Thymus (tissue), 14 donors: ENCODE results near the gene BOLA3. TPM values are rescaled to one million over a fixed set of nuclear protein-coding genes. Genes with fewer than 3 reads are reported as not detected.
"Not testable (repeated sequence)": the region's sequence is repeated elsewhere in the genome, so short reads cannot be mapped to it uniquely, and the experiment has no call there.

Experiments
- DNase-seq, 9 donors: peaks; one replicate each; pipeline ENCODE4 v3.0.0-alpha.2; 2013; ENCODE audit warnings: low spot score in 9 of 9, low read depth in 6 of 9, missing footprints in 1 of 9
- H3K27ac ChIP-seq, 2 donors: one replicate each; pipeline ENCODE4 v1.5.1; 2013; ENCODE audit warnings: control low read depth in 1 of 2, low read depth in 1 of 2, low read length in 1 of 2, mild to moderate bottlenecking in 1 of 2, moderate library complexity in 1 of 2
- H3K27me3 ChIP-seq, 2 donors: one replicate each; pipeline ENCODE4 v1.5.1; 2013; ENCODE audit warnings: low read length in 1 of 2; ENCODE audit not compliant: control insufficient read depth in 2 of 2, insufficient read depth in 1 of 2
- H3K36me3 ChIP-seq, 2 donors: one replicate each; pipeline ENCODE4 v1.5.1; 2013; ENCODE audit warnings: low read length in 1 of 2, mild to moderate bottlenecking in 1 of 2, moderate library complexity in 1 of 2; ENCODE audit not compliant: control insufficient read depth in 2 of 2, insufficient read depth in 2 of 2
- H3K4me1 ChIP-seq, 2 donors: one replicate each; pipeline ENCODE4 v1.5.1; 2013; ENCODE audit warnings: low read length in 2 of 2; ENCODE audit not compliant: control insufficient read depth in 2 of 2, insufficient read depth in 2 of 2
- H3K4me3 ChIP-seq, 2 donors: one replicate each; pipeline ENCODE4 v1.5.1; 2013; ENCODE audit warnings: low read length in 2 of 2, control low read depth in 1 of 2, mild to moderate bottlenecking in 1 of 2
- H3K9me3 ChIP-seq, 2 donors: one replicate each; pipeline ENCODE4 v1.5.1; 2013; ENCODE audit warnings: low read length in 1 of 2, mild to moderate bottlenecking in 1 of 2; ENCODE audit not compliant: control insufficient read depth in 2 of 2, insufficient read depth in 1 of 2
- WGBS: extraction: QIAGEN DNeasy Blood & Tissue Kit; methylation state at CpG from one replicate; pipeline ENCODE4 v1.1.7; 2013; 5-methylcytosine and 5-hydroxymethylcytosine counted together
- long read RNA-seq, 10 donors: transcript quantifications; one replicate each; lab custom pipeline, GENCODE V29; 2026
- polyA plus RNA-seq: library from polyadenylated mRNA; stranded (reverse); fragments of 200-250 nt; gene quantifications from one replicate; pipeline ENCODE4 v1.2.3, GENCODE V29; 2013
- total RNA-seq: library from RNA; stranded (reverse); fragments of 120-200 nt; gene quantifications from one replicate; pipeline ENCODE4 v1.2.4, GENCODE V29; 2013
- donor health status: healthy.

BOLA3 gene, protein sequence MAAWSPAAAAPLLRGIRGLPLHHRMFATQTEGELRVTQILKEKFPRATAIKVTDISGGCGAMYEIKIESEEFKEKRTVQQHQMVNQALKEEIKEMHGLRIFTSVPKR
- 41.7 TPM for total RNA-seq
- 34.4 TPM for polyA plus RNA-seq
- long read RNA-seq, donor 1, partial matches to known transcripts: 0 of 7 reads
- long read RNA-seq, donor 1, other reads (novel, unspliced or antisense): 0 of 7 reads
- long read RNA-seq, donor 2, transcript BOLA3-201 (3 exons, 444 nt): minor isoform, 7 of 33 reads
- long read RNA-seq, donor 2, transcript BOLA3-202 (4 exons, 639 nt): major isoform, 20 of 33 reads
- long read RNA-seq, donor 2, partial matches to known transcripts: 0 of 33 reads
- long read RNA-seq, donor 2, other reads (novel, unspliced or antisense): 0 of 33 reads
- long read RNA-seq, donor 3, transcript BOLA3-201 (3 exons, 444 nt): minor isoform, 20 of 60 reads
- long read RNA-seq, donor 3, transcript BOLA3-202 (4 exons, 639 nt): major isoform, 31 of 60 reads
- long read RNA-seq, donor 3, partial matches to known transcripts: 7 of 60 reads
- long read RNA-seq, donor 3, other reads (novel, unspliced or antisense): 0 of 60 reads
- long read RNA-seq, donor 4, transcript BOLA3-202 (4 exons, 639 nt): major isoform, 17 of 25 reads
- long read RNA-seq, donor 4, transcript BOLA3-201 (3 exons, 444 nt): minor isoform, 7 of 25 reads
- long read RNA-seq, donor 4, partial matches to known transcripts: 0 of 25 reads
- long read RNA-seq, donor 4, other reads (novel, unspliced or antisense): 0 of 25 reads
- long read RNA-seq, donor 5, transcript BOLA3-201 (3 exons, 444 nt): major isoform, 35 of 74 reads
- long read RNA-seq, donor 5, transcript BOLA3-202 (4 exons, 639 nt): minor isoform, 25 of 74 reads
- long read RNA-seq, donor 5, transcript BOLA3-204 (3 exons, 667 nt): minor isoform, 6 of 74 reads
- long read RNA-seq, donor 5, partial matches to known transcripts: 5 of 74 reads
- long read RNA-seq, donor 5, other reads (novel, unspliced or antisense): 0 of 74 reads
- long read RNA-seq, donor 6, transcript BOLA3-202 (4 exons, 639 nt): minor isoform, 10 of 23 reads
- long read RNA-seq, donor 6, transcript BOLA3-201 (3 exons, 444 nt): major isoform, 11 of 23 reads
- long read RNA-seq, donor 6, partial matches to known transcripts: 0 of 23 reads
- long read RNA-seq, donor 6, other reads (novel, unspliced or antisense): 0 of 23 reads
- long read RNA-seq, donor 7, transcript BOLA3-202 (4 exons, 639 nt): major isoform, 16 of 35 reads
- long read RNA-seq, donor 7, transcript BOLA3-201 (3 exons, 444 nt): minor isoform, 15 of 35 reads
- long read RNA-seq, donor 7, partial matches to known transcripts: 0 of 35 reads
- long read RNA-seq, donor 7, other reads (novel, unspliced or antisense): 0 of 35 reads
- long read RNA-seq, donor 8, transcript BOLA3-202 (4 exons, 639 nt): major isoform, 8 of 9 reads
- long read RNA-seq, donor 8, partial matches to known transcripts: 0 of 9 reads
- long read RNA-seq, donor 8, other reads (novel, unspliced or antisense): 0 of 9 reads
- long read RNA-seq, donor 9, transcript BOLA3-202 (4 exons, 639 nt): major isoform, 8 of 13 reads
- long read RNA-seq, donor 9, partial matches to known transcripts: 0 of 13 reads
- long read RNA-seq, donor 9, other reads (novel, unspliced or antisense): 0 of 13 reads
- long read RNA-seq, donor 10, transcript BOLA3-202 (4 exons, 639 nt): minor isoform, 11 of 25 reads
- long read RNA-seq, donor 10, transcript BOLA3-201 (3 exons, 444 nt): major isoform, 14 of 25 reads
- long read RNA-seq, donor 10, partial matches to known transcripts: 0 of 25 reads
- long read RNA-seq, donor 10, other reads (novel, unspliced or antisense): 0 of 25 reads

DNA sequence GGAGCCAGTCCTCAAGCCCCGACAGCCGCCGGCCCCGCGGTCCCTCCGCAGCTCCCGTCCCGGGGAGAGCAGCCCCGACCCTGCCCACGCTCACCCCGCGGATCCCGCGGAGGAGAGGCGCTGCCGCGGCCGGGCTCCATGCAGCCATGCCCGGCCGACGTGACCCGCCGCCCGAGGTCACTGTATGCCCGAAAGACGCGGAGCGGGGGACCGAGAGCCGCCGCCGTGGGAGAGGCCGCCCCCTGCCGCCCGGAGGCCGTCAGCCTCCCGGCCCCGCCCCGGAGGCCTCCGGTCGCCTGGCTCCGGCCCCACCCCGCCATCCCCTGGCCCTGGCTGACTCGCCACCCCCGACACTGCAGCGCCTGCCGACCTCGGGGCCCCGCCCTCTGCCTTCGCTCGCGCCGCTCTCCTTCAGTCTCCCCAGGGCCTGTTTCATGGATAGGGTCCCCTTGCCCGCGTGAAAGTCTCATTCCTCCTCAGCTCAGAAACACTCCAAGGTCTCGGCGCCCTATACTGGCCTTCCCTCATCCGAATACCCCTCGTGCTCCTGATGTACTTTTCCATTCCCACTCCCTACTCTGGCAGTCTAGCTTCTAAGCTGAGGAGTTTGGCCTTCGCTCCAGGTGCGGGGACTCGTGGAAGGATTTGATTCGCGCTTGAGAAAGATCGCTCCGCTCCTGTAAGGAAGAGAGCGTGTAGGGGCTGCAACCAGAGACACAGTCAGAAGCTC is at the start of gene BOLA3:
Gene BOLA3, minus strand, starts transcription at position 186 of the 730 bp plus-strand sequence. Its CDS starts 38 bp downstream, at position 148.
- 2% methylated on average over 67 of the region's 67 CpGs for WGBS
- DNase-seq: peak in 7 of 9 donors; percentile 57 to 84 (median 70)
- Histone ChIP-seq H3K27me3 (no peaks in the 10 kb centered on the region), H3K9me3 (no peaks in the 10 kb centered on the region), H3K27ac (peak within 1 kb of the TSS in 1 of 2 donors; percentile 49), H3K4me1 (peaks cover 10 to 19% of the 10 kb centered on the region in 2 donors), H3K4me3 (peak within 1 kb of the TSS; percentile 76 to 90), H3K36me3 (peaks cover 9 to 23% of the 10 kb centered on the region in 2 donors)

DNA sequence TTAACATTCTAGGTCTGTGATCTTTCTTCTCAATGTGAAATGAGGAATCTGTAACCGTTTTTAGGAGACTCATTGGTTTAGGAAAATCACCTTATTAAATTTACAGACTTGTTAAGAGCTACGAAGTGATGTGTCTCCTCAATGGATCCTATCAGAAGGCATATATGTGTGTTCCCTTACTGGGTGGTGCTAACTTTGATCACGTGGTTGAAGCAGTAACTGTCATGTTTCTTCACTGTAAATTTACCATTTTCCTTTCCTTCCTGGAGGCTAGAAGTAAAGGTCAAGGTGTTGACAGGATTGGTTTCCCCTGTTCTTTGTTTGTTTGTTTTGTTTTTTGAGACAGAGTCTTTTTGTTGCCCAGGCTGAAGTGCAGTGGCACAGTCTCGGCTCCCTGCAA is 49.3 kb upstream of the BOLA3 start:
- Histone ChIP-seq H3K27ac (no peak overlapping the region), H3K4me3 (no peak overlapping the region), H3K9me3 (no peaks in the 10 kb centered on the region), H3K27me3 (no peaks in the 10 kb centered on the region), H3K4me1 (peaks cover 3 to 19% of the 10 kb centered on the region in 2 donors), H3K36me3 (peaks cover 0 to 3% of the 10 kb centered on the region in 2 donors)
- 89% methylated on average over 4 of the region's 4 CpGs for WGBS
- DNase-seq: no peak

DNA sequence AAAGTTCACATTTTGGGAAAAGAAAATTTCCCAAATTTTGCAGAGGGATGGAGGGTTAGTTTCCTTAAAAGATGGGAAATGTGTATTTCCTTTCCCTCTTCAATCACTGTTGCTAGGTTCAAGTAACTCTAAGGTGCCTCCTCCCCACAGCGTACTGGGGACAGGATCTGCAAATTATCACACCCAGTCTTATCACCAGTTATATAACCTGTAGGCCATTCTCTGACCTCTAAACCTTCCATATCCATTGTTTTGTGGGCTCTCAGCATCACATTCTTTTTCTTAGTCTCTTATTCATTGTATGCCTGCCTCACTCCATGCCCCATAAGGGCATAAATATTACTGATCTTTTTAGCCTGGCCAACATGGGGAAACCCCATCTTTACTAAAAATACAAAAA is 47.1 kb upstream of the BOLA3 start:
- Histone ChIP-seq H3K27me3 (no peaks in the 10 kb centered on the region), H3K36me3 (no peaks in the 10 kb centered on the region), H3K4me3 (no peak overlapping the region), H3K9me3 (peaks cover 0 to 5% of the 10 kb centered on the region in 2 donors), H3K4me1 (peaks cover 3 to 15% of the 10 kb centered on the region in 2 donors), H3K27ac (no peak overlapping the region)
- DNase-seq: no peak
- 98% methylated on average over 1 of the region's 1 CpG for WGBS

DNA sequence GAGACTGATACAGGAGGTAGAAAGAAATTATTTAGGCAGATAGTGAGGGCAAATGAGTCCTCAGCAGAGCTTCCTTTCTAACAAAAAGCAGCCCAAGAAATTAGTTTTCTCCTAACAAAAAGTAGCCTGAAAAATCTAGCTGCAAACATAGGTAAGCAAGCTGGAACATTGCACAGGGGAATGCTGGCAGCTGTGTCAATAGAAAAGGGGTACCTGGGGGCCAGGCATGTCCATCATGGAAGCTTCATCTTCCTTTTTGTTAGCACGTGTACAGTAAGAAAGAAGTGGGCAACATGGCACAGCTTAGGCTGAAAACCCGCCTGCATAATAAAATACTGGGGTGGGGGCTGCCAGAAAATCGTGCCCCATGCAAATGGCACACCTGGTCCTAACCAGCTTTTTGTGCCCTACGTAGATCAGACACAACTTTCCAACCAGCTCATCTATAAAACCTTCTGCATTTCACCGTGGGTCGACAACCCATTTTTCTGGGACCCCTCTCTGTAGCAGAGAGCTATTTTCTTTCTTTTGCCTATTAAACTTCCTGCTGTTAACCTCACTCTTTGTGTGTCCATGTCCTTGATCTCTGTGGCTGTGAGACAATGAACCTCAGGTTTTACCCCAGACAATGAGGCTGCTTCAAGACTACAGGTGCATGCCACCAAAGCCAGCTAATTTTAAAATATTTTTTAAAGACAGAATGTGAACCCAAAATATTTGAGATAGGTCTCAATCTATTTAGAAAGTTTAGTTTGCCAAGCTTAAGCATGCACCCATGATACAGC is 44.1 kb upstream of the BOLA3 start:
- Histone ChIP-seq H3K9me3 (peaks cover 0 to 5% of the 10 kb centered on the region in 2 donors), H3K27me3 (no peaks in the 10 kb centered on the region), H3K4me3 (no peak overlapping the region), H3K27ac (no peak overlapping the region), H3K36me3 (no peaks in the 10 kb centered on the region), H3K4me1 (peaks cover 0 to 2% of the 10 kb centered on the region in 2 donors)
- no peak for DNase-seq
- 85% methylated on average over 6 of the region's 6 CpGs for WGBS

DNA sequence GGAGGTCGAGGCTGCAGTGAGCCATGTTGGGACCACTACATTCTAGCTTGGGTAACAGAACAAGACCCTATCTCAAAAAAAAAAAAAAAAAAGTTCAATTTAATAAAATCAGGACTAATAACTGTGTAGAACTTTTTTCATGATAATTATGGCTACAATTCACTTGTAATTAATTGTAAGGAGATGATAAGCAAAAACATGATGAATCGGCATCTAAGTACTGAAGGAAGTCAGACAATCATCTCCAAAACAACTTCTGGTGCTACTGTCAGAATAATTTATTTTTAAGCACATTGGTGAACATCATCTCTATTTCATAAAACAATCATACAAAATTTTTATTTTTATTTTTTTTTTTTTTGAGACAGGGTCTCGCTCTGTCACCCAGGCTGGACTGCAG is 41.0 kb upstream of the BOLA3 start:
- 99% methylated on average over 3 of the region's 3 CpGs for WGBS
- peaks cover 0 to 2% of the 10 kb centered on the region in 2 donors for H3K4me1 ChIP-seq
- DNase-seq: no peak
- no peak overlapping the region for H3K4me3 ChIP-seq
- H3K9me3 ChIP-seq: peaks cover 0 to 5% of the 10 kb centered on the region in 2 donors
- H3K36me3 ChIP-seq: no peaks in the 10 kb centered on the region
- H3K27me3 ChIP-seq: no peaks in the 10 kb centered on the region
- no peak overlapping the region for H3K27ac ChIP-seq

DNA sequence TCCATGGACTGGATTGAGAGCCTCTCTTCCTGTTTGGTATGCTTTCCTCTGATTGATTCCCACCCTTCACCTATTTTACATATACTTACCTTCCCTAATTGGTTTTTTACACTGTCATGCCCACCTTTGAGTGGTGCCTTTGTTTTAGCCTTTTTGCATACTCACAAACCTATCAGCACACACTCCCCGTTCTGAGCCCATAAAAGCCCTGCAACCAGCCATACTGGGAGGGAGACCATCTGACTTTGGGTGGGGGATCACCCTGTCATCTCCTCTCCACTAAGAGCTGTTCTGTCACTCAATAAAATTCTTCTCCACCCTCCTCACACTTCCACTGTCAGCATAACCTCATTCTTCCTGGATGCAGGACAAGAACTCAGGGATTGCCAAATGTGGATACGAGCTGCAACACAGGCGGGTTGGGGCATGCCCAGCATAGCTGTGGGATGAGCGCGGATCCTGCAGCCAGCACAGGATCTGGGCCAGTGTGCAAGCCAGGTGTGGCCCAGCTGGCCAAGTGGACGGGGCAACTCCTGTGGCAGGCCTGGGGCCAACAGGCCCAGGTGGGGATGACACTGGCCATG is 40.4 kb upstream of the BOLA3 start:
- Histone ChIP-seq H3K27me3 (no peaks in the 10 kb centered on the region), H3K4me1 (peaks cover 0 to 2% of the 10 kb centered on the region in 2 donors), H3K27ac (no peak overlapping the region), H3K9me3 (peaks cover 0 to 5% of the 10 kb centered on the region in 2 donors), H3K4me3 (no peak overlapping the region), H3K36me3 (no peaks in the 10 kb centered on the region)
- no peak for DNase-seq
- WGBS: 95% methylated on average over 6 of the region's 6 CpGs

DNA sequence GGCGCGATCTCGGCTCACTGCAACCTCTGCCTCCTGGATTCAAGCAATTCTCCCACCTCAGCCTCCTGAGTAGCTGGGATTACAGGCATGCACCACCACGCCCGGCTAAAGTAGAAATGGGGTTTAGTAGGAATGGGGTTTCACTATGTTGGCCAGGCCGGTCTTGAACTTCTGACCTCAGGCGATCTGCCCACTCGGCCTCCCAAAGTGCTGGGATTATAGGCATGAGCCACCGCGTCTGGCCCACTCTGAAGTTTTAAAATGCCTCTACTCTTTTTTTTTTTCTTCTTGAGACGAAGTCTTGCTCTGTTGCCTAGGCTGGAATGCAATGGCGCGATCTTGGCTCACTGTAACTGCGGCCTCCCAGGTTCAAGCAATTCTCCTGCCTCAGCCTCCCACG is 39.0 kb upstream of the BOLA3 start:
- 98% methylated on average over 15 of the region's 15 CpGs for WGBS
- H3K4me3 ChIP-seq, H3K36me3 ChIP-seq, H3K27me3 ChIP-seq, H3K27ac ChIP-seq, H3K9me3 ChIP-seq, H3K4me1 ChIP-seq, DNase-seq: not testable (repeated sequence)
